AG04449 (cell line): ENCODE results near the gene PDE10A.

Experiments used
- CTCF ChIA-PET: fragments of 350-600 bp; formaldehyde crosslinking; extraction: SDS; loops from one replicate; lab custom pipeline; 2021; ENCODE audit warnings: antibody characterized with exemption; lab: Yijun Ruan, JAX
- POLR2A ChIA-PET: fragments of 400-600, 350-600 bp; formaldehyde crosslinking; extraction: SDS; loops from one replicate; lab custom pipeline; 2020; ENCODE audit warnings: antibody characterized with exemption, inconsistent platforms; lab: Yijun Ruan, JAX
- DNase-seq: peaks from one replicate; pipeline ENCODE4 v3.0.0-alpha.2; 2010; ENCODE audit warnings: low read depth, low spot score
- H3K4me3 ChIP-seq: 2 replicates; pipeline ENCODE4 v1.5.1; 2011; ENCODE audit warnings: low read depth, mild to moderate bottlenecking, control low read depth, low read length
- TF ChIP-seq, protein P1 (sequence below): IDR thresholded peaks from one replicate; pipeline ENCODE4 v1.5.1; 2011; ENCODE audit warnings: mild to moderate bottlenecking, moderate library complexity, low read length, control low read depth, inconsistent platforms; ENCODE audit not compliant: insufficient read depth; ENCODE audit errors: missing control alignments

PDE10A gene

DNA sequence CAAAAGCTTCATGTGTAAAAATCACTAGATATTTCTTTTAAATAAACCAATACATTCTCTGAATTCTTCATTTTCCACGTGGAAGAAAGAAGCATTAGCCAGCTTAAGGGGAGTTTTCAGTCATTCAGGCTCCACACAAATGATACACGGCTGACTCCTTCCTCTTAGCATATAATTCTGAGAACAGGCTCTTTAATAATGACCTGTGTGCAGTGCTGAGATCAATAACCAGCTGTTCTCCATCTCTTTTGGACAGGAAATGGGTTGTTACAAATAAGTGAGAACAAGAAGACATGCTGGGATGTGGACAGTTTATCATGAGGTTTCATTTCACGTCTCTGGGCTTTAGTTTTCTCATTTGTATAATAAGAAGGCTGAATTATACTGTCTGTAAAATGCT is 206.8 kb downstream of the PDE10A start:
- no peak for DNase-seq
- TF ChIP-seq, protein P1, sequence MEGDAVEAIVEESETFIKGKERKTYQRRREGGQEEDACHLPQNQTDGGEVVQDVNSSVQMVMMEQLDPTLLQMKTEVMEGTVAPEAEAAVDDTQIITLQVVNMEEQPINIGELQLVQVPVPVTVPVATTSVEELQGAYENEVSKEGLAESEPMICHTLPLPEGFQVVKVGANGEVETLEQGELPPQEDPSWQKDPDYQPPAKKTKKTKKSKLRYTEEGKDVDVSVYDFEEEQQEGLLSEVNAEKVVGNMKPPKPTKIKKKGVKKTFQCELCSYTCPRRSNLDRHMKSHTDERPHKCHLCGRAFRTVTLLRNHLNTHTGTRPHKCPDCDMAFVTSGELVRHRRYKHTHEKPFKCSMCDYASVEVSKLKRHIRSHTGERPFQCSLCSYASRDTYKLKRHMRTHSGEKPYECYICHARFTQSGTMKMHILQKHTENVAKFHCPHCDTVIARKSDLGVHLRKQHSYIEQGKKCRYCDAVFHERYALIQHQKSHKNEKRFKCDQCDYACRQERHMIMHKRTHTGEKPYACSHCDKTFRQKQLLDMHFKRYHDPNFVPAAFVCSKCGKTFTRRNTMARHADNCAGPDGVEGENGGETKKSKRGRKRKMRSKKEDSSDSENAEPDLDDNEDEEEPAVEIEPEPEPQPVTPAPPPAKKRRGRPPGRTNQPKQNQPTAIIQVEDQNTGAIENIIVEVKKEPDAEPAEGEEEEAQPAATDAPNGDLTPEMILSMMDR: no peak
- H3K4me3 ChIP-seq: no peak overlapping the region
- ChIA-PET CTCF (interaction anchor here (0.6 kb wide), 1 partner anchor 100 kb away, joined by 3 read pairs; no protein-coding TSS in a partner anchor), POLR2A (no interaction called here)

DNA sequence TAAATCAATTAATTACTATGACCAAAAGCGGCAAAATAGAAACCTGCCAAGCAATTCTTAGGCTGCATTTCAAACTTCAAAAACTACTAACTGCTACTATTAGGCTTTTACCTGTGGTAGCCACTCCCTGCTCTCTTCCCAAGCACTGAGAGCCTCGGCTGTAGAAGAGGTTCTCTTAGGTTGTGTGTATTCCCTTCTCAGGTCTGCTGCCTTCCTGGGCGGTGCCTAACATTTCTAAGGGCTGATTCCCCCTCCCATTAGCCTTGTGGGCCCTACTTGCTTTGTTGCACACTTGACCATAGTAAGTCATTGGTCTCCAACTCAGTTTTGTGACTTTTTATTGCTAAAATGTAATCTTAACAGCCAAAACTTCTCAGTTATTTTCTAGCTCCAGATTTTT is 207.6 kb downstream of the PDE10A start:
- TF ChIP-seq, protein P1: no peak
- no peak overlapping the region for H3K4me3 ChIP-seq
- no peak for DNase-seq
- POLR2A ChIA-PET: no interaction called here
- CTCF ChIA-PET: no interaction called here

DNA sequence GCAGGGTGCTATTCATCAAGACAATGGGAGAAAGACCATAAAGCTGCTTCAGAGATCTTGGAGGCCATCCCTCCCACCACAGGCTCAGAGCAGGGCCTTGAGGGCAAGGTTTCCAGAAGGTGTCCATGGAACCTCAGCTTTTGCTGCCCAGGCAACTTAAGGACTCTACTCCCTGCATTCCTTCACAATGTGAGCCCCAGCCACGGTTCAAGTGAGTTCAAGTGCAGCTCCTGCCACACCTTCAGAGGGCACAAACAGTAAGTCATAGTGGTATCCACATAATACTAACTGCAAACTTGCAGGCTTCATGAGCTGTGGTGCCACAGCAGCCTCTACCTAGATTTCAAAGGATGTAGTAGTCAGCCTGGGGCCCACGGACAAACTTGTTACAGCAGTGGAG is 209.6 kb downstream of the PDE10A start:
- no peak overlapping the region for H3K4me3 ChIP-seq
- TF ChIP-seq, protein P1: no peak
- no peak for DNase-seq
- ChIA-PET POLR2A (no interaction called here), CTCF (no interaction called here)

DNA sequence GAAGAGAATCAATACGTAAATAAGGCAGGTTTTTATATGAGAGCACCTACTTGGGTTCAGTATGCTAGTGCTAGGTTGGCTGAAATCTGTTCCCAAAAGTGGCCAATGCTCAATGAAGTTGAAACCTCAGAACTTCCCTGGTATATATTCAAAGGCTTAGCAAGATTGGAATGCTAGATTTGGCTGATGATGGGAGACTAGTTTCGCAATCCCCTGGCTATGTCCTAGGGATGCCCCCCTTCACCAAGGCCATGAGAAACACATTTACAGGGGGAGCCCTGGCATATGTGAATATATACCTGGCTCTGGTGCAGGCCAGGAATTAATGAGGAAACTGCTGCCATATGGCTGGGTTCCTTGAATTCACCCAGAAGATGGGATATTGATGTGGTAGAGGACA is 211.2 kb downstream of the PDE10A start:
- TF ChIP-seq, protein P1: no peak

DNA sequence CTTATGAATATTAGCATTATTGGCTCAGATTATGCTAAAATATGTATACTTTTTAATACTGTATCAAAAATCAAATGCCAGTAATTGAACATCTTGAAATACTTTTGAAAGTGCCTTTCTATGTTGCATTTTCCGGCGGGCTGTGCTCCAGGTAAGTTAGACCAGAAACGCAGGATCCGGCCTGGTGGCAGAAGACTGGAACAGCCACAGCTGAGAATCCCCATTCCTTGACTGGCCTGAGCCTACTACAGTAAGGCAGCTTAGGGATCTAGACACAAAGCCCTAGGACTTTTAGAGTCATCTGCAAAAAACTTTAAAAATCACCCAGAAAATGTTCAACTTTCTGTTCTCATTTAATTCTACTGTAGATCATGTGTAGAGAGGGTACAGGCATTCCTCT is 214.8 kb downstream of the PDE10A start:
- TF ChIP-seq, protein P1: no peak
- H3K4me3 ChIP-seq: no peak overlapping the region
- DNase-seq: no peak
- ChIA-PET POLR2A (no interaction called here), CTCF (no interaction called here)

More for the DNA sequence above, 211.2 kb downstream of the PDE10A start:
- DNase-seq: no peak
- CTCF ChIA-PET: no interaction called here
- POLR2A ChIA-PET: no interaction called here
- H3K4me3 ChIP-seq: no peak overlapping the region

DNA sequence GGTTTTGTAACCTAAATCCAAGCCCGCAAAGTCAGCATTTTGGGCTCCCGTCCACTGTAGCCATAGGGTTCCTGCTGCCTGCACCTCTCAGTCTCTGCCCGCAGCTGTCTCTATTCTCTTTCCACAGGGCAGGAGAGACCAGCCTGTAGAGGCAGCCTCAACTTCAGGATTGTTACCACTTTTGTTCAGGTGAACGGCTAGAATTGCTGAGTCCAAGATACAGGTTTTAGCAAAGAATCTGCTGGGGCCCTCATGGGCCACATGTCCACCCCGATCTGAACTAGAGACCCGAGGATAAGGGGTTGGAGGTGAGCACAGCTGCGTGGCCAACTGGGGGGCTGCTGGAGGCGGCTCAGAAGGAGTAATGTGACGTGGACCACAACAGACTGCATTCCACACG is 215.9 kb downstream of the PDE10A start:
- CTCF ChIA-PET: no interaction called here
- H3K4me3 ChIP-seq: no peak overlapping the region
- POLR2A ChIA-PET: no interaction called here
- DNase-seq: no peak
- TF ChIP-seq, protein P1: no peak

DNA sequence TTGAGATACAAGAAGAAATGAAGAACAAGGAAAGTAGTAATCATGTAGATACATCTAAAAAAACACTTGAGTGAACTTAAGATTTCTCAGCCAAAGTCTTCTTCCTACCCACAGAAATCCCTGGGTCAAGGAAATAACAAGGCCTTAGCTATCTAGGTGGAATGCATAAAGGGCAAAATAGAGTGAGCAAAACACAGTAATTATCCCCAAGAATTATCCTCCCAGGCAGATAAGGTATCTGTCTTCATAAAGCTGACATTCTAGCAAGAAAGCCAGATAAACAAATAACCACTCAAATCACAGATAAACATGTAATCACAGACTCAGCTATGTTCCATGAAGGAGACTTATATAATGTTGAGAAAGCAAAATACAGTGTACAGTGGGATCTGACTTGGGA is 216.7 kb downstream of the PDE10A start:
- no peak for DNase-seq
- no peak overlapping the region for H3K4me3 ChIP-seq
- ChIA-PET CTCF (no interaction called here), POLR2A (no interaction called here)
- TF ChIP-seq, protein P1: no peak
